GM18858 (cell line): ENCODE measurements around the gene IGFBP3.
"Not testable (repeated sequence)": the region's sequence is repeated elsewhere in the genome, so short reads cannot be mapped to it uniquely, and the experiment has no call there.

Experiments used
- ATAC-seq: cut with Tn5 transposase; IDR thresholded peaks from one replicate; pipeline ENCODE4 v1.9.1; 2021; ENCODE audit not compliant: unreplicated experiment

IGFBP3 gene

GRCh38 chr7:45920502-45921380 is at the start of gene IGFBP3:
TSS of gene IGFBP3 (minus strand) at chr7:45921272. CDS start at chr7:45921140, 132 bp downstream.
- ATAC-seq: no peak

- no peak for ATAC-seq
Observed at GRCh38 chr7:45970454-45970853, 49.4 kb upstream of the IGFBP3 start.

GRCh38 chr7:45969940-45970339 is 48.9 kb upstream of the IGFBP3 start:
- ATAC-seq: no peak

- no peak for ATAC-seq
Observed at GRCh38 chr7:45968856-45969541, 47.9 kb upstream of the IGFBP3 start.

- ATAC-seq: no peak
Observed at GRCh38 chr7:45968312-45968711, 47.2 kb upstream of the IGFBP3 start.

- ATAC-seq: no peak
Observed at GRCh38 chr7:45967591-45968157, 46.6 kb upstream of the IGFBP3 start.

GRCh38 chr7:45962861-45963260 is 41.8 kb upstream of the IGFBP3 start:
- ATAC-seq: no peak

GRCh38 chr7:45957721-45958120 is 36.6 kb upstream of the IGFBP3 start:
- ATAC-seq: no peak

GRCh38 chr7:45955286-45955685 is 34.2 kb upstream of the IGFBP3 start:
- no peak for ATAC-seq

- ATAC-seq: not testable (repeated sequence)
Observed at GRCh38 chr7:45953055-45953454, 32.0 kb upstream of the IGFBP3 start.

GRCh38 chr7:45944058-45944457 is 23.0 kb upstream of the IGFBP3 start:
- no peak for ATAC-seq

GRCh38 chr7:45940939-45941338 is 19.9 kb upstream of the IGFBP3 start:
- ATAC-seq: no peak

- not testable (repeated sequence) for ATAC-seq
Observed at GRCh38 chr7:45940237-45940781, 19.2 kb upstream of the IGFBP3 start.

GRCh38 chr7:45939574-45939973 is 18.5 kb upstream of the IGFBP3 start:
- no peak for ATAC-seq

GRCh38 chr7:45938626-45939302 is 17.7 kb upstream of the IGFBP3 start:
- ATAC-seq: no peak

GRCh38 chr7:45937862-45938261 is 16.8 kb upstream of the IGFBP3 start:
- no peak for ATAC-seq

GRCh38 chr7:45937301-45937700 is 16.2 kb upstream of the IGFBP3 start:
- no peak for ATAC-seq

GRCh38 chr7:45930967-45931366 is 9.9 kb upstream of the IGFBP3 start:
- no peak for ATAC-seq

GRCh38 chr7:45927721-45928120 is 6.6 kb upstream of the IGFBP3 start:
- ATAC-seq: no peak

- no peak for ATAC-seq
Observed at GRCh38 chr7:45924283-45924682, 3.2 kb upstream of the IGFBP3 start.

- no peak for ATAC-seq
Observed at GRCh38 chr7:45923818-45924217, 2.7 kb upstream of the IGFBP3 start.
